Effector CD4-positive, alpha-beta T cell (primary cell): Measurements from ENCODE around the gene ATP2B3.

Source experiments
- DNase-seq: peaks from one replicate; pipeline ENCODE4 v3.0.0-alpha.2; 2020

The ATP2B3 gene

DNA sequence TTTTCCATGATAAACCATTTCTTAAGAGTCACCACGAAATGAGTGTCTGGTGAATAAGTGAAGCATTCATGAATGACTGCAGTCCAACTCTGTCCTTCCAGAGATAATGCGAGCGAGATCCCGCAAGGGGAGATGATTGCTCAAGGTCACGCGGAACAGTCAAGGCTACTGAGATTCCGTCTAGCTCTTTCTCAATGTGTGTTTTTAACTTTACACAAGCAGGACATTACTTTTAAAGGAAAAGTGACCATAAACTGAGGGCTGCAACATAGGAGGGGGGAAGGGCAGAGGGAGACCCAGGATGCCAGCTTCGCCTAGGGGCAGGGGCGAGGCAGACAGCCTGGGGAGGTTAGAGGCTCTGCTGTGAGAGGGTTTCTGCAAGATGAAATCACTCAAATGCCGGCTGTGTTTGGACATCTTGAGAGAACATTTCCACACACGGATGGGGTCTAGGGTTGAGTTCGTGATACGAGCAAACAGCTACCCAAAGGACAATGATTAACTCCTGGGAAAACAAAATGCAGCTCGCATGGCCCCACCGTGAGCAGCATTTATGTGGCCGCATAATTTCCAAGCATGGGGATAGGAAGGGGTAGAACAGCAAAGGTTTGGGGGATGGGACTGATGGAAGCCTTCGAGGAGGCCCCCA lies 105.3 kb downstream of the ATP2B3 start:
- DNase-seq, result no peak

DNA sequence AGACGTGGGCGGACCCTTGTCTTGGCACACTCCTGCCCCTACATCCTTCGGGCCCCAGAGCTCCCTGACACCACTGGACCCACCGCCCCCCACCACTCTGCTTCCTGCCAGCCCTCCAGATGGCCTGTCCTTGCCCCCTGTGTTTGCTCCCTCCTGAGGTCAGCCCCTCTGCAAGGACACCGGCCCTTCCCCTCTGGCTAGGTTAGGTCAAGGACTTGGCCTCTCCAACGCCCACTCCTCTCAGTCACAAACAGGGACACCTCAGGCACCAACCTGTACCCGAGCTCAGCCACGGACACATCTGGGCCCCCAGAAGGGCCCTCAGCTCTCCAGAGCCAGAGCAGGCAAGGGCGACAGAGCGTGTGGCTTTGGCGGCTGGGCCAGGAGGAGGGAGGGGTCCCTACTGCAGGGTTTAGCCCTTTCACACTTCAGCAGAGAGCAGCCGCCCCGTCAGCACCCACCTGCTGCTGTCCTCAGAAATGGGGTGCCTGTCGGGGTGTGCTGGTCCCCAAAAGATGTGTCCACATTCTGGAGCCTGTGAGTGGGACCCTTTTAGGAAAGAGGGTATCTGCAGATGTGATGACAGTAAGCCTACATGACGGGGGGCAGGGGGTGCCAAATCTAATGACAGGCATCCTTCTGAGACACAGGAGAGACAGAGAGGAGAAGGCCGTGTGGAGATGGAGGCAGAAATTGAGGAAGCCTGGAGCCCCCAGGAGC lies 106.0 kb downstream of the ATP2B3 start:
- no peak for DNase-seq

DNA sequence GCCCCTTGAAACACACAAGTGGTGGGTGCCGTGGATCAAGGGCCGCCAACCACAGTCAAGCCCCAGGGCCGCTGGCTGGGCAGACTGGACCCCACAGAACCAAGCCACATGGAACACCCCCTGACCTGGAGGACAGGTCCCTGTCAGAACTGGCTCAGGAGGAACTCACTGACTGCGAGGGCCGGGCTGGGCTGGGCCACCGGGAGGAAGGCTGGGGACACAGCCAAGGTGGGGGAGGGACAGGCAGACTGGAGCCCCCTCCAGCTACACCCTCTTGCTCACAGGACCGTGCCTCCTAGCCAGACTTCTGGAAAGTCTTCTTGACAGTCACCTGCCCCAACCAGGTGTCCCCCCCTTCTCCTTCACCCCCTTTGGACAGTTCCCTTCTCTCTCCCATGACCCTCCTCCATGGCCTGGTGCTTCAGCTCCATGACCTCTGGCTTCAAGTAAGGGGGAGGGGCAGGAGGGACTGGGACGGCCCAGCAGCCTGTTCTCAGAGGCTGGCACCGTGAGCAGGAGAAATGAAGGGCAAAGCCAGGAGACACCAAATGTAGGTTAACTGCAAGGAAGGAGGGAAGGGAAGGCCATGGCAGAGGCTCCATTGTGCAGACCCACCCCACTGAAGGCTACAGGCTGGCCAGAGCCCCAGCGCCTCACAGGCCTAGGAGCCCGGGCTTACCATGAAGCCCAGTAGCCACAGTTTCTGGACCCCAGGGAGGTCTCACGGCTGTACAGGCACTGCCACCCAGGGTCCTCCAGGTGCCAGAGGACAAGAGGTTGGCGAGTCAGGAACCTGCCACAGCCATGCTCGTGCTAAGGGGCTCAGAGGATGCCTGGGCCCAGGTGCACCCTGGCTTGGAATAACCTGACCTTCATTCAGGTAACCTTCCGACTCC lies 107.0 kb downstream of the ATP2B3 start:
- no peak for DNase-seq

DNA sequence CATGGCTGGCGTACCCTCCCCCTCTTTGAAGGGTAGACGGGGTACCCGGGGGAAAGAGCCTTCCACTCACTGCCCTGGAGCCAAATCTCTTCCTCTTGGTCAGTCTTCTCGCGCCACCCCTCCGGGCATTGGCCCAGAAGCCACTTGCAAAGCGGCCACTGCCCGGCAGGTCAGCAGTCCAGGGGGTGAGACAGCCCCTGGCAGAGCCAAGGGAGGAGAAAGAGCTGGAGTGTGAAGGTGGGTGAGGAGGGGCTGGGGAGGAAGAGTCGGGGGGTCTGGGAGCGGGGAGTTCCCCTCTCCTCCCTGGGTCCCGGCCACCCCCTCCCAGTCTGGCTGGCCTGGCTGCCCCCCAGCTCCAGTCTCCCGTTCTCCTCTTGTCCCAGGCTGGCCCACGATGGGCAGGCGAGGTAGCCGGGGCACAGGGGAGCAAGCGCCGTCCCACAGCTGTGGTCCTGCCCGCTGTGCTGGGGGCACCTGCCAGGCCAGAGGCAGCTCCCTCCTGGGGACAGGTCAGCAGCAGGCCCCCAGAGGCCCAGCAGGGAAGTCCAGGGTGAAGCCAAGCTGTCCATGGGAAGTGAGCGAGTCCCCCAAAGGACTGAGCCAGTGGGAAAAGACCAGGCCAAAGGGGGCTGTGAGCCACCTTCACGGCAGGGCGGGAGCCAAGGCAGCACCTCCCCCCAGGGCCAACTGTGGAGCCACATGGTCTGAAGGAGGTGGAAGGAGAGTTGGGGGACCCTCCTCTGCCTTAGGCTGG lies 108.0 kb downstream of the ATP2B3 start:
- DNase-seq, result no peak

DNA sequence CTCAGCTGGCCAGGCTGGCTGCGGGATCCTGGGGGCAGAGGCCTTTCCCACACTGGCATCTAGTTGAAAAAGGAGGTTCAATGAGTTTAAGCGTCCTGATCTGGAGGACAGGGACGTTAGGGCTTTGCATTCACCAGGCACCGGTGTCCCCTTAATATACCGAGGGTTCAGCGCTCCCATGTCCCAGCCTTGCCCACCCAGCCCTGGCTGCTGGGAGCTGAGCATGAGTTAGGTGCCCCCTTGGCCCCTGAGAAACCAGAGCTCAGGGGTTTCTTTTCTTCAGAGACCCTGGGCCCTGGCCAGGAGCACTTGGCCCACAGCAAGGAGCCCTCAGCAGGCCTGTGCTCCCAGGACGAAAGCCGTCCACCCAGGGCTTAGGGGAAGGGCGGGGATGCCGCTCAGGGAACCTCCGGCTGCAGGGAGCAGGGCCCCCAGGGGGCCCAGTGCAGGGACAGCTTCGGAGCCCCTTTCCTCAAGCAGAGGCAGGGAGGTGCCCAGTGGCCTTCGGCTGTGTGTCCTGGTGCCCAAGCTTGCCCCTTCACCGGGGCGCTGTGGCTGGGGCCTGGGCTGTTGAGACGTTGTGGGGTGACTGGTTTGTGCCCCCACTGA lies 108.7 kb downstream of the ATP2B3 start:
- no peak for DNase-seq

DNA sequence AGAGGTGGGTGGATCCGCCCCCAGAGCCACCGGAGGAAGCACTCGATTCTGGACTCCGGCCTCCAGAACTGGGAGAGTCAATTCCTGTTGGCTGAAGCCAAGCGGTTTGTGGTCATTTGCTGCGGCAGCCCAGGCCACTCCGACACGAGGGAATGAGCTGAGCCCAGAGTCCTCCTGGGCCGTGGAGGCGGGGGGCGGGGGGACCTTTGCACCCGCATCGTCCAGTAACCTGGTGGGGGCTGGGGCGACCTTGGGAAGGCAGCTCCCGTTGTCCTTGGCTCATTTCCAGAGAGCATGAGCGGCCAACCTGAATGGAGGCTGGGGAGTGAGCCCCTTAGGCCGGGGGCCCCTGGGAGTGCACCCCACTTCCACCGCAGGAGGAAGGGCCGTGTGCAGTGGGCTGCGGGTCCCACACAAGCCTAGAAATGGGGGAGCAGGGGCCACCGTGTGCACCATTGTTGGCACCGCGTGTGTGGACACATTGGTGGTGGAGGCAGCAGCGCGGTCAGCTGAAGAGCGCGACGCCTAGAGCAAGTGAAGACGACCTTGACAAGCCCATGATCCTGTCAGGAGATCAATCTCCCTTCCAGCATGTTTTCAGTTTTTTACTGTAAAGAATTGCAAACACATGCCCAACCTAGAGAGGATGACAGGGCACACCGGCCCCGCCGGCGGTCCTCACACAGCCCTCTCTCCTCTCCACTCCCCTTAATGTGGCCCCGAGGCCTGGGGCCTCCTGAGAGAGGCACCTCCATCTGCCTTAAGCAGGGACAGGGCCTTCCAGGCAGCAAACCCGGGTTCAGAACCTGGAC lies 109.6 kb downstream of the ATP2B3 start:
- DNase-seq, result no peak

DNA sequence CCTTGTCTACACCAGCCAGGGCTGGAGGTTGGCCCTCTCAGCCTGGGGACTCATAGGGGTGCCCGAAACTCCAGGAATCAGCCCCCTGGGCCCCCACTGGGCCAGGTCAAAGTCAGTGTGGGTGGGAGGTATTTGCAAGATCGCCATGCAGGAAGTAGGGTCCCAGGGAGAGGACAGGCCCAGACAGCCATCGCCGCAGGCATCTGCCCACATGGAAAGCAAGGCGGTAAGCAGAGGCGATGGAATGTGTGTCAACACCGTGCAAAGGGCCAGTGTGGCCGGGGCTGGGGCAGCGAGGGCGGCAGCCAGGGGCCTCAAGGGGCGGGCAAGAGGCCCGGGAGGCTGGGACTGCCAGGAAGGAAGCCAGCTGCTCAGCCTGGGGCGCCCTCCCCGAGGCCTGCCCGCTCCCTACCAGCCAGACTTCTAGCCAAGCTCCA lies 110.3 kb downstream of the ATP2B3 start:
- DNase-seq, result no peak

DNA sequence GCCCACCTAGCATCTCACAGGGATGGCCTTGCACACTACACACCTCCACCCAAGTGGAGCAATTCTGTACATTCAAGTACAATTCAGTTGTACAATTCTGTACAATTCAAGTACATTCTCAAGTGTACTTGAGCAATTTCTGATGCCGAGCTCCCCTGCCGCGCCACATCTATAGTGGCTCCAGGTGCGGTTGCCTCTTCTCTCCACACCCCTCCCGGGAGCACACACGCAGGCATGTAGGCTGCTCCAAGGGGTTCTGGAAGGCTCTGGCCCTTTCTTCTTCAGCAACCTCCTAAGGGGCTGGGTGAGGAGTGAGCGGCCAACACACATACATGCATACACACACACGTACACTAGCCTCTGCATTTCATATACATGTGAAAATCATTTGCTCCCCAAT lies 110.7 kb downstream of the ATP2B3 start:
- DNase-seq, result no peak

DNA sequence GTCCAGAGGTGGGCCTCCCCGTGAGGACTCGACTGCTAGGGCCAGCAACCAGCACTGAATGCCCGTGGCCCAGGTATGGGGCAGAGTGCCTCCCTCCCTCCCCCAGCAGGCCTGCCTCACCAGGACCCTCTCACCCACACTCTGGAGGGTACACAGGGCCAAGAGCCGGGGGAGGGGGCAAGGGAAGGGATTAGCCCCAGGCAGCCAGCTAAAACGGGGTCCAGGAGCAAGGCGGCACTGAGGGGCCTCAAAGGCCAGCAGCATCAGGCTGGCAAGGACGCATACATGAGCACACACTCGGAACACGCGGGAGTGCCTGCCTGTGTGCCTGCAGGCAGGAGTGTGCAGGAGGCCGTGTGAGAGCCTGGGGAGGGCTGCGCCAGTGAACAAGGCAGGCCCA lies 111.2 kb downstream of the ATP2B3 start:
- no peak for DNase-seq

DNA sequence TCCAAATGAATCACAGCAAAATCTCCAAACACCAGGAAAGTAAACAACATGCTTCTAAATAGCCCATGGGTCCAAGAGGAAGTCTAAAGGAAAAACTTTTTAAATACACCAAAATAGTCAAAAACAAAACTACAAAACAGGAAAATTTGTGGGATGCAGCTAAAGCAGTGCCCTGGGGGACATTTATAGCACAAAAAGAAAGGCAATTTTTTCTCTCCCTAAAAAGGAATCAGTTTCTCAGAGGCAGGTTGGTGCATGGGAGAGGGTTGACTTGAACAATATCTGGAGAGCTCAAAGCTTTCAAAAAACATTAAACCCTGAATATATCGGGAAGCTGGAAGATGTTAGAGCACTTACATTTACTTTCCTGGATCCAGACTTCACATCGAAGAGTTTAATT lies 113.9 kb downstream of the ATP2B3 start:
- no peak for DNase-seq

DNA sequence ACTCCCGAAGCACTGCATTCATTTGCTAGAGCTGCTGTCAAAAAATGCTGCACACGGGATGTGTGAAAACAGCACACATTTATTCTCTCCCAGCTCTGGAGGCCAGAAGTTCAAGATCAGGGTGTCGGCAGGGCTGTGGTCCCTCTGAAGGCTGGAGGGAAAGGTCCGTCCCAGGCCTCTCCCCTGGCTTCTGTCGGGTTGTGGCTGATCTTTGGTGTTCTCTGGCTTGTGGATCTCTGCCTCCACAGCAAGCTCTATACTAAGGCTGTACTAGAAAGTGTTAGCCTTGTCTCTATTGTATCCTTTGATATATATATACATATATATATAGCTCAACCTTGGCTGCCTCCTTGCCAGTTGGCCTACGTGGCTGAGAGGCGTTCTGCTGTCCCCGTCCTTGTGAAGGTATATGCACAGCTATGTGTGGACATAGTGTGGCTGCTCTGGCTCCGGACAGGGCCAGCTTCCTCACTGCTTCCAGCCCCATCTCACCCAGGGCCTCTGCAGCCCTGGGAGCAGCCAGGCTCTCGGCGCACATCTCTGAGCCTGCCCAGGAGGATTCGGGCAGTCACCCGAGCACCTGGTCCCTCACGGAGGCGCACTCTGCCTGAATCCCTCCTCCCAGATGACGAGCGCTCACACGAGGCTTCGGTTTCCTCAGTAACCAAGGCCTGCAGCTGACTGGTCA lies 114.6 kb downstream of the ATP2B3 start:
- no peak for DNase-seq
